C4-2B (cell line): ENCODE measurements around the gene DESI1.
"Not testable (repeated sequence)": the region's sequence is repeated elsewhere in the genome, so short reads cannot be mapped to it uniquely, and the experiment has no call there.

Experiments
- H3K27ac ChIP-seq: fragments of 450-650 bp; 2 replicates; pipeline ENCODE4 v1.5.1; 2017
- CTCF ChIP-seq: fragments of 450-650 bp; conservative IDR thresholded peaks from 2 replicates; pipeline ENCODE4 v1.5.1; 2017; ENCODE audit warnings: mild to moderate bottlenecking
- ZFX ChIP-seq: fragments of 450-650 bp; IDR thresholded peaks from 2 replicates; pipeline ENCODE4 v1.6.1; 2017

DESI1 gene

GRCh38 chr22:41620589-41621098, at the start of gene DESI1:
Gene DESI1, minus strand, starts transcription at chr22:41621043. Its CDS starts 204 bp downstream, at chr22:41620839.
- peak within 1 kb of the TSS; percentile 97 for H3K27ac ChIP-seq
- no peak; the same call in 1 of the 2 replicates for TF ChIP-seq ZFX
- TF ChIP-seq CTCF: no peak

- H3K27ac ChIP-seq: no peak overlapping the region
Observed at GRCh38 chr22:41668971-41669911, 48.4 kb upstream of the DESI1 start.

GRCh38 chr22:41664951-41665350, 44.1 kb upstream of the DESI1 start:
- no peak overlapping the region for H3K27ac ChIP-seq
- no peak for TF ChIP-seq CTCF
- TF ChIP-seq ZFX: no peak

More at GRCh38 chr22:41668971-41669911, 48.4 kb upstream of the DESI1 start:
- TF ChIP-seq ZFX (no peak), CTCF (no peak)

- no peak overlapping the region for H3K27ac ChIP-seq
- TF ChIP-seq ZFX: no peak
- TF ChIP-seq CTCF: no peak
Observed at GRCh38 chr22:41664490-41664889, 43.6 kb upstream of the DESI1 start.

- H3K27ac ChIP-seq: not testable (repeated sequence)
Observed at GRCh38 chr22:41663594-41663993, 42.8 kb upstream of the DESI1 start.

GRCh38 chr22:41661713-41662112, 40.9 kb upstream of the DESI1 start:
- no peak for TF ChIP-seq CTCF
- TF ChIP-seq ZFX: no peak
- no peak overlapping the region for H3K27ac ChIP-seq

- no peak for TF ChIP-seq ZFX
- TF ChIP-seq CTCF: no peak
- no peak overlapping the region for H3K27ac ChIP-seq
Observed at GRCh38 chr22:41661088-41661487, 40.2 kb upstream of the DESI1 start.

GRCh38 chr22:41660416-41660815, 39.6 kb upstream of the DESI1 start:
- no peak overlapping the region for H3K27ac ChIP-seq
- TF ChIP-seq ZFX (no peak), CTCF (no peak)
